Activated CD4-positive, alpha-beta T cell treated with anti-CD3 and anti-CD28 coated beads, Interleukin-2, amount 50 U/mL, for 4 hours (primary cell): ENCODE data around the gene HDDC2.
"Not testable (repeated sequence)": the region's sequence is repeated elsewhere in the genome, so short reads cannot be mapped to it uniquely, and the experiment has no call there.

ENCODE experiments used
- DNase-seq, 2 experiments: peaks; one replicate each; pipeline ENCODE4 v3.0.0-alpha.2; 2020

The HDDC2 gene

DNA sequence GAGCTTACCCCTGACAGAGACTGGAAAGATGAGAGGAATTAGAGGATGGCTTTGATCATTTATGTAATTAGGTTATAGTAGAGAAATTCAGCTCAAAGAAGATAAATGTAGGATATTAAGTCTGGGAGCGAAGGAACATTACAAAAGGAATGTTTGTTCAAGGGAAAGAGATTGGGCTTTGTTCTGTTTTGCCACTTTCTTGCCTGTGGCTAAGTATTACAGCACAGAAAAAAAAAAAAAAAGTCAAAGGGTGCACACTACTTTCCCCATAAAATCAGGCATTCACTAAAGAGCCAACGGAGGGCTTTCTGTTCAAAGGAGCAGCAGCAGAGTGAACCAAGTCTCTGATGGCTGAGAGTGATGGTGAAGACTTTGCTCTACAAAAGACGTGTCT lies 5.0 kb upstream of the HDDC2 start:
- no peak for DNase-seq

- DNase-seq, result no peak
Measured at GRCh38 chr6:125304970-125305660, 3.3 kb upstream of the HDDC2 start.

DNA sequence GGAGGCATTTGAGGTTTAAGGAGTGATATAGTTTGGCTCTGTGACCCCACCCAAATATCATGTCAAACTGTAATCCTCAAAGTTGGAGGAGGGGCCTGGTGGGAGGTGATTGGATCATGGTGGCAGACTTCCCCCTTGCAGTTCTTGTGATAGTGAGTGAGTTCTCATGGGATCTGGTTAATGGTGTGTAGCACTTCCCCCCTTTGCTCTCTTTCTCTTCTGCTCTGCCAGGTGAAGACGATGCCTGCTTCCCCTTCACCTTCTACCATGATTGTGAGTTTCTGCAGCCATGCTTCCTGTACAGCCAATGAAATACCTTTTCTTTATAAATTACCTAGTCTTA lies 1.7 kb upstream of the HDDC2 start:
- DNase-seq, result no peak

- DNase-seq, result no peak
Measured at GRCh38 chr6:125302840-125303511, 1.2 kb upstream of the HDDC2 start.

DNA sequence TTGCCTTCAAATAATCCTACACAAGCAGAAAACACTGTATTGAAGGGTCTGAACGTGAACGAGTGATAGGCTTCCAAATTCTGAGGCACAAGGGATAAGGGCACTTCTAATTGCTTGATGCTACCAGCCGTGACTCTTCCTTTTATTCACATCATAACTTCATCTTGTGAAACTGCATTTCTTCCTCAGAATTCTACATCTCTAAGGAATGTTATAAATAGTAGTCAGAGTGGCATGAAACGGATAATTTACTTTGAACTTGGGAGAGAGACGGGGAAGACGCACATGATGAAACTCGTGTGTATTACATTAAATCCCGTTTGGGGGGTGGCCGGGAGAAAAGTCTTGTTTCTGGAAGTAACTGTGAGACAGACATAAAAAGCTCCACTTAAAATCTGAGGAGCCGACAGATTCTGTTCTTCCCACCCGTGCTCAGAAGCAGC lies 754 bp downstream of the HDDC2 start:
- no peak for DNase-seq

DNA sequence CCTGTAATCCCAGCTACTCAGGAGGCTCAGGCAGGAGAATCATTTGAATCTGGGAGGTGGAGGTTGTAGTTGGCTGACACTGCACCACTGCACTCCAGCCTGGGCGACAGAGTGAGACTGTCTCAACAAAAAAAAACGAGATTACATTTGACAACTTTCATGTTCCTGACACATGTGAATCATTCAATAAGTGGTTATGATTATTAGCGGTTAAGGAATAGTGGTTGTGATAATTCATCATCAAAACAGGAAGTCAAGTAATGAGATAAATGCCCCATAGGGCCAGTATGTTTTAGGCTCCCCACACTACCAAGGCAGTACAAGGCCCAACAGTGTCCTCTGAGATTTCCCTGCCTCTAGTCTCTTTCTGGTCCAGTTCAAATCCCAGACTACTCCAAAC lies 2.5 kb downstream of the HDDC2 start:
- DNase-seq, result no peak

DNA sequence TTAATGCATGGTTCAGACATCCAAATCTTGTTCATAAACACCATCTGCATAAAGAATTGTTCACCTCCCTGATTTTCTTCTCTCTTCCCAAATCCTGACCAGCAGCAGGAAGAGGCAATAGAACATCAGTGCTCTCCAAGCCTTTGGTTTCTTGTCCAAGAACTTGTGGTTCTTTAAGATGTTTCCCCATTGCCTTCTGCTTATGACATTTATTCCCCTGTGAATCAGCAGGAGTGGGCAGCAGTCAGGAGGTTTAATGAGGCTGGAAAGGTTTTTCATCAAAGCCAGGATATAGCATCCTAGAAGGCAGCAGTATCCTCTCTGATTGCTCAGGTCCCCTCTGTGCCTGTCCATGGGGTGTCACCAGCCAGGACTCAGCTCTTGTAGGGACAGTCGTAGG lies 5.3 kb downstream of the HDDC2 start:
- no peak for DNase-seq

GRCh38 chr6:125294925-125295324 lies 6.8 kb downstream of the HDDC2 start:
- no peak for DNase-seq

GRCh38 chr6:125294036-125294435 lies 7.7 kb downstream of the HDDC2 start:
- no peak for DNase-seq

- DNase-seq, result no peak
Measured at GRCh38 chr6:125293587-125293986, 8.2 kb downstream of the HDDC2 start.

DNA sequence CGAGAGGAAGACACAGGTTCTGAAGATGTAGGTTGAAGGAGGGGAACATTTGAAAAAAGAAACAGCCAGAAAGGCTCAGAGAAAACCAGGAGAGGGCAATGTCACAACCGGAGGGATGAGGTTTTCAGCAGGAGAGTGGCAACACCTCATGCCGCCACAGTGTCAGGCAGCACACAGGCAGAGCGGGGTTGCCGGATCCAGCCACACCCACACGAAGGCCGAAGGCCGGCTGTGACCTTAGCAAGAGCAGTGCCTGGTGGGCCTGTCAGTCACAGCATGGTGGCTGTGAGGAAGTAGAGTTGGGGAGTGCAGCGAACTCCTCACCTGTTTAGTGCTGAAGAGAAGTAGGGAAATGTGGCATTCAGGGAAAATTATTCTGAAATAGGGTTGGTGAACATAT lies 14.0 kb downstream of the HDDC2 start:
- no peak for DNase-seq

DNA sequence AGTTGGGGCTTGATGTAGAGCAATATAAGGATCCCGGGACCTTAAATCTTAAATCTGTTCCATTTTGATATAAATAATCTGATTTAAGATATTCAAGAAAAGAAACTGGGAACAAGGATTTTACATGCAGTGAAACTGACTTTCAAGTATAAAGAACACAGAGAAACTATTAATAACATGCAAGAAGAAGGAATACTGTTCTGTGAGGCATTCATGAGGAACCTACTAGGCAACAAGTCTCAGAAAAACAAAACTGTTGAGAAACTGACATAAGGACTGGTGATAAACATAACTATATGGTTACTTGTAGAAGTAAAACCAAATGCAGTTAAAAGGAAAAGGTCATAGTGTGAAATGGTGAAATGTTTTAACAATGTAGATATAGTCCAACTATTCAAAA lies 15.8 kb downstream of the HDDC2 start:
- no peak for DNase-seq

DNA sequence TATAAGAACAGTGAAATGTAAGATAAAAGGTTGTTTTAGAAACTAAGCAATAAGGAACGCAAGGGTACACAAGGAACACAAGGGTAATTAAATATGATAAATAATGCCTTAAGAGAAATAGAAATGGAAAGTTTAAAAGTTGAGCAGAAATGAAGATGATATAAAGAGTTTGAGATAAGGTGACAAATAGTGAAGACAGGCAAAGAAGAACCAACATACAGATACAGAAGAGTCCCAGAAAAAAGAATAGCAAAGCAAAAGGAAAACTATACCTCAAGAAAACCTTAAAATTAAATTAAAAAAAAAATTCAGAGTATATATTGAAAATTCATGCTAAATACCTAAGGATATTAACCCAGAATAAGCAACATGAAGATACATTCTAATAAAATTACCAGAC lies 16.4 kb downstream of the HDDC2 start:
- DNase-seq, result no peak

DNA sequence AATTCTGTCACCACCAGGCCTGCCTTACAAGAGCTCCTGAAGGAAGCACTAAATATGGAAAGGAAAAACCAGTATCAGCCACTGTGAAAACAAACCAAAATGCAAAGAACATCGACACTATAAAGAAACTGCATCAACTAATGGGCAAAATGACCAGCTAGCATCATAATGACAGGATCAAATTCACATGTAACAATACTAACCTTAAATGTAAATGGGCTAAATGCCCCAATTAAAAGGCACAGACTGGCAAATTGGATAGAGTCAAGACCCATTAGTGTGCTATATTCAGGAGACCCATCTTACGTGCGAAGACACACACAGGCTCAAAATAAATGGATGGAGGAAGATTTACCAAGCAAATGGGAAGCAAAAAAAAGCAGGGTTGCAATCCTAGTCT lies 19.3 kb downstream of the HDDC2 start:
- not testable (repeated sequence) for DNase-seq

- not testable (repeated sequence) for DNase-seq
Measured at GRCh38 chr6:125280370-125281035, 21.3 kb downstream of the HDDC2 start.

DNA sequence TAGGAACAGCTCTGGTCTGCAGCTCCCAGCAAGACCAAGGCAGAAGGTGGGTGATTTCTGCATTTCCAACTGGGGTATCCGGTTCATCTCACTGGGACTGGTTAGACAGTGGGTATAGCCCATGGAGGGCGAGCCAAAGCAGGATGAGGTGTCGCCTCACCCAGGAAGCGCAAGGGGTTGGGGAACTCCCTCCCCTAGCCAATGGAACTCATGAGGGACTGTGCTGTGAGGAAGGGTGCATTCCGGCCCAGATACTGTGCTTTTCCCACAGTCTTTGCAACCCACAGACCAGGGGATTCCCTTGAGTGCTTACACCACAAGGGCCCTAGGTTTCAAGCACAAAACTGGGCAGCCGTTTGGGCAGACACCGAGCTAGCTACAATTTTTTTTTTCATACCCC lies 21.8 kb downstream of the HDDC2 start:
- DNase-seq, result no peak

- no peak for DNase-seq
Measured at GRCh38 chr6:125277838-125278237, 23.9 kb downstream of the HDDC2 start.

DNA sequence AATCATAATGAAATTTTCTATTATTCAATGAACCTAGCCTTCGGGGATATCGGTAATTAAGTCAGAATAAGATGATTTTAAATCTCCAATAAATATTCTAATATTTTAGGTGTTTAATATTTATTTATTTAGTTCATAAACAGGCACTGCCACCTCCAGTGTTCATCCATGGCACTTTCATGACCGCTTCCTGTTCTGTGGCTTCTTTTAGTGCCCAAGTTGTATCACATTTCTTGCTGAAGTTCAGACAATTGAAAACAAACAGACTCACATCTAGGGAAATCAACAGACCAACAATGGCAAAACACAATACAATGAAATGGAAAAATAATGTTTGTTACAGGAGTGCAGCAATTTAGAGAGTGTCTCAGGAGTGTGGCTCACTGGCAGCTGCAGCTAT lies 26.0 kb downstream of the HDDC2 start:
- DNase-seq, result no peak

DNA sequence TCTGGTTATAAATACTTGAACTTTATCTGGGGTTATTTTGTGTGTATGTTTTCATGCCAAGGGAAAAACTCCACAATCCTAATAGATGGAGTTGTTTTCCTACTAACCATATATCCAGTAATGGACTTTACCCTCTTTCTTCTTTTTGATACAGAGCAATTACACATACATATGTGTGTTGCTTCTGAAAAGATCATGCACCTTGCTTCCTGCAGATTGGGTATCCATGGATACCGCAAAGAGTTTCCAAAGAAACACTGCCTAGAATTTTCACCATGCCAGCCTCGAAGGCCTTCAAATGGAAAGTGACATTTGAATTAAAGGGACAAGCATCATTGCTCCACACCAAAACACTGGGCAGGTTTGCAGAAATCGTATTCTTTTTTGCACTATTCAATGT lies 26.8 kb downstream of the HDDC2 start:
- DNase-seq, result no peak

DNA sequence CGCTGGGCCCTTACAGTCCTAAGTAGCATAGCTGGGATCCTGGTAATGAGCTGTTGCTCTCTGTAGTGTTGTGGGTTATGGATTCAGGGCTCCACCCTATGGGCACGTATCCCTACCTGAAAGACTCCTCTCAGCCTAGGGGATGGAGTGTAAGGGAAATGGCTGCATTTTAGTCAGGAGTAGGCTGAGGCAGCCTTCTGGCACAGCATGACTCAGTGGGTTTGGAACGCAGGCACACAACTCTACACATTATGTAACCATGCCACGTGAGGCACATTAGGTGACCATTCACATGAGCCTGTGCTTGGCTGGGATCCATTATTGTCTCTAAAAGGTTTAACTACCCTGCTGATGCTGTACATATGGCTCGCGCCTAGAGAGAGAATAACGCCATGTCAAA lies 27.8 kb downstream of the HDDC2 start:
- no peak for DNase-seq

DNA sequence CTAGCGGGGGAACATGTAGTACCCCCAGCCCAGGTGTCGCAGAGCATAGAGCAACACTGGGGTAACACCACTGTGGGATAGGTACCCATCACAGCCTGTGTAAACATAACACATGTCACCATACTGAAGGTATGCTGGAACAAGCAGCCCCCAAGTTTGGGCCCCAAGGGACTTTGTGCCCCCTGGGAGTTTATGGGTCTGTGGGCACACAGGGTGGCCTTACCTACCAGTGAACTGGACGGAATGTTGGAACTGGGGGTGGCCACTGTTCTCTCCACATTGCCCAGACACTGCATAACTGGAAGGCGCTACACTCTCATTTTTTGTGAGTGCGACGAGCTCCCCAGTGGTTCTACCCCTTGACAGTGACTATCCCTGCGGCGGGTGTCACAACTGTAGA lies 28.5 kb downstream of the HDDC2 start:
- no peak for DNase-seq

GRCh38 chr6:125271486-125272159 lies 30.1 kb downstream of the HDDC2 start:
- no peak for DNase-seq

DNA sequence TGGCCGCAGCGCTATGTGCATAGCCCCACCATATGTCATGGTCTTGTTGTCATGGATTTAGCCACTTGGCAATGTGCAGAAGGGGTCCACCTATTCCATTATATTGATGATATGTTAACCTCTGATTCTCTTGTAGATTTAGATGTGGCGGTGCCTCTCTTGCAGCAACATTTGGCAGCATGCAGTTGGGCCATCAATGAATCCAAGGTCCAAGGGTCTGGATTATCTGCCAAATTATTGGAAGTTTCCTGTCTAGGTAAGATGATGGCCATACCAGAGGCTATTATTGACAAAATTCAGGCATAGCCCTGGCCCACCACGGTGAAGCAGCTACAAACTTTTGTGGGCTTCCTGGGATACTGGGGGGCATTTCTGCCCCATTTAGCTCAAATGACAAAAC lies 31.4 kb downstream of the HDDC2 start:
- DNase-seq, result no peak
